CD14-positive monocyte (primary cell): ENCODE measurements around the gene DCLK1. TPM values are rescaled to one million over a fixed set of nuclear protein-coding genes. Genes with fewer than 3 reads are reported as not detected.

Experiments used
- DNase-seq, 3 donors: peaks; one replicate each; pipeline ENCODE4 v3.0.0-alpha.2; 2011 to 2022
- H2AFZ ChIP-seq: 2 replicates; pipeline ENCODE4 v1.6.0; 2012; ENCODE audit warnings: mild to moderate bottlenecking, low read depth, low read length, inconsistent platforms; ENCODE audit not compliant: insufficient read depth, poor library complexity, severe bottlenecking
- H3K27ac ChIP-seq, 2 donors: 1 replicate in 1 of 2; 2 replicates in 1 of 2; pipeline ENCODE4 v1.5.1; 2012 to 2013; ENCODE audit warnings: low read length in 2 of 2, control low read depth in 1 of 2, inconsistent platforms in 1 of 2, low read depth in 1 of 2, mild to moderate bottlenecking in 1 of 2
- H3K27me3 ChIP-seq, 2 donors: one replicate each; pipeline versions ENCODE4 v1.6.0 to v1.6.1; 2011 to 2013; ENCODE audit warnings: low read length in 2 of 2; ENCODE audit not compliant: control insufficient read depth in 2 of 2, insufficient read depth in 2 of 2
- H3K36me3 ChIP-seq, 2 donors: replicated peaks in 1 of 2; 1 replicate in 1 of 2; 2 replicates in 1 of 2; pipeline versions ENCODE4 v1.5.1 to v1.6.1; 2012 to 2013; ENCODE audit warnings: low read length in 2 of 2, control low read depth in 1 of 2, inconsistent platforms in 1 of 2, mild to moderate bottlenecking in 1 of 2; ENCODE audit not compliant: insufficient read depth in 2 of 2, control insufficient read depth in 1 of 2
- H3K4me1 ChIP-seq, 2 donors: 1 replicate in 1 of 2; 2 replicates in 1 of 2; pipeline versions ENCODE4 v1.5.1 to v1.6.1; 2012 to 2013; ENCODE audit warnings: low read length in 2 of 2, control low read depth in 1 of 2, inconsistent platforms in 1 of 2, mild to moderate bottlenecking in 1 of 2, moderate library complexity in 1 of 2; ENCODE audit not compliant: insufficient read depth in 2 of 2, control insufficient read depth in 1 of 2
- H3K4me2 ChIP-seq: replicated peaks from 2 replicates; pipeline ENCODE3; 2012; ENCODE audit warnings: low read length, moderate library complexity, mild to moderate bottlenecking; ENCODE audit not compliant: poor library complexity, severe bottlenecking; ENCODE audit errors: extremely low read depth
- H3K4me3 ChIP-seq, 3 experiments: fragments of 200-600 bp in 1 of 3; sonication (generic) in 1 of 3; replicated peaks in 1 of 3; 1 replicate in 2 of 3; 2 replicates in 1 of 3; pipeline ENCODE4 v1.5.1; 2011 to 2013; ENCODE audit warnings: low read length in 3 of 3, mild to moderate bottlenecking in 3 of 3, control low read depth in 2 of 3, low read depth in 2 of 3, inconsistent platforms in 1 of 3, moderate library complexity in 1 of 3
- H3K79me2 ChIP-seq: 2 replicates; pipeline ENCODE4 v1.6.0; 2012; ENCODE audit warnings: mild to moderate bottlenecking, control low read depth, inconsistent platforms, low read length, moderate library complexity; ENCODE audit not compliant: insufficient read depth
- H3K9ac ChIP-seq: 2 replicates; pipeline ENCODE4 v1.6.0; 2017; ENCODE audit warnings: low read length, mild to moderate bottlenecking; ENCODE audit not compliant: insufficient read depth, poor library complexity, severe bottlenecking
- H3K9me3 ChIP-seq, 2 donors: replicated peaks in 1 of 2; 1 replicate in 1 of 2; 2 replicates in 1 of 2; pipeline versions ENCODE4 v1.5.1 to v1.6.1; 2012 to 2013; ENCODE audit warnings: low read length in 2 of 2, control low read depth in 1 of 2; ENCODE audit not compliant: control insufficient read depth in 1 of 2, insufficient read depth in 1 of 2
- H4K20me1 ChIP-seq: 2 replicates; pipeline ENCODE4 v1.6.0; 2012; ENCODE audit warnings: mild to moderate bottlenecking, low read length, control low read depth, moderate library complexity; ENCODE audit not compliant: insufficient read depth
- H3K27ac Mint-ChIP-seq, 7 donors: one replicate each; pipeline ENCODE4 v1.8.0; 2020; ENCODE audit warnings: mild to moderate bottlenecking in 7 of 7, mixed read lengths in 7 of 7, moderate library complexity in 6 of 7, inconsistent platforms in 2 of 7
- H3K27me3 Mint-ChIP-seq, 3 donors: one replicate each; pipeline ENCODE4 v1.8.0; 2021 to 2022; ENCODE audit warnings: low read depth in 3 of 3, mild to moderate bottlenecking in 3 of 3, mixed read lengths in 3 of 3, moderate library complexity in 3 of 3, inconsistent platforms in 1 of 3
- H3K36me3 Mint-ChIP-seq, 2 donors: one replicate each; pipeline ENCODE4 v1.8.0; 2020; ENCODE audit warnings: mixed read lengths in 2 of 2, inconsistent platforms in 1 of 2, mild to moderate bottlenecking in 1 of 2
- H3K4me1 Mint-ChIP-seq: one replicate; pipeline ENCODE4 v1.8.0; 2020; ENCODE audit warnings: mild to moderate bottlenecking, mixed read lengths
- H3K4me3 Mint-ChIP-seq, 2 donors: one replicate each; pipeline ENCODE4 v1.8.0; 2020; ENCODE audit warnings: mild to moderate bottlenecking in 2 of 2, mixed read lengths in 2 of 2, moderate library complexity in 1 of 2
- H3K9me3 Mint-ChIP-seq, 7 donors: one replicate each; pipeline ENCODE4 v1.8.0; 2020 to 2022; ENCODE audit warnings: mixed read lengths in 7 of 7, mild to moderate bottlenecking in 6 of 7, moderate library complexity in 6 of 7, inconsistent platforms in 2 of 7
- WGBS: methylation state at CpG from one replicate; pipeline ENCODE4 v1.1.5; 2013; ENCODE audit warnings: missing lambda C conversion rate; ENCODE audit not compliant: insufficient coverage; 5-methylcytosine and 5-hydroxymethylcytosine counted together
- intact Hi-C, 2 donors: fragments of 100-400 bp; cut with micrococcal nuclease; formaldehyde crosslinking; loops; one replicate each; pipeline versions ENCODE4 v1.15.0 to v1.15.1; 2023
- polyA plus RNA-seq, 3 donors: library from polyadenylated mRNA; depleted of rRNA in 1 of 3; unstranded in 2 of 3; stranded (reverse) in 1 of 3; fragments of 300-500 nt in 2 of 3; fragments of >200 nt in 1 of 3; fragmentation: Illumina TruSeq in 2 of 3; gene quantifications; 1 replicate in 2 of 3; 2 replicates in 1 of 3; pipeline ENCODE4 v1.2.3, GENCODE V29; 2012 to 2021
- TF ChIP-seq, protein P1 (sequence below): fragments of 200-600 bp; IDR thresholded peaks from one replicate; pipeline ENCODE4 v1.8.0; 2022; ENCODE audit warnings: antibody characterized with exemption, mild to moderate bottlenecking

DCLK1 gene
- polyA plus RNA-seq, 3 donors, result not detected

DNA sequence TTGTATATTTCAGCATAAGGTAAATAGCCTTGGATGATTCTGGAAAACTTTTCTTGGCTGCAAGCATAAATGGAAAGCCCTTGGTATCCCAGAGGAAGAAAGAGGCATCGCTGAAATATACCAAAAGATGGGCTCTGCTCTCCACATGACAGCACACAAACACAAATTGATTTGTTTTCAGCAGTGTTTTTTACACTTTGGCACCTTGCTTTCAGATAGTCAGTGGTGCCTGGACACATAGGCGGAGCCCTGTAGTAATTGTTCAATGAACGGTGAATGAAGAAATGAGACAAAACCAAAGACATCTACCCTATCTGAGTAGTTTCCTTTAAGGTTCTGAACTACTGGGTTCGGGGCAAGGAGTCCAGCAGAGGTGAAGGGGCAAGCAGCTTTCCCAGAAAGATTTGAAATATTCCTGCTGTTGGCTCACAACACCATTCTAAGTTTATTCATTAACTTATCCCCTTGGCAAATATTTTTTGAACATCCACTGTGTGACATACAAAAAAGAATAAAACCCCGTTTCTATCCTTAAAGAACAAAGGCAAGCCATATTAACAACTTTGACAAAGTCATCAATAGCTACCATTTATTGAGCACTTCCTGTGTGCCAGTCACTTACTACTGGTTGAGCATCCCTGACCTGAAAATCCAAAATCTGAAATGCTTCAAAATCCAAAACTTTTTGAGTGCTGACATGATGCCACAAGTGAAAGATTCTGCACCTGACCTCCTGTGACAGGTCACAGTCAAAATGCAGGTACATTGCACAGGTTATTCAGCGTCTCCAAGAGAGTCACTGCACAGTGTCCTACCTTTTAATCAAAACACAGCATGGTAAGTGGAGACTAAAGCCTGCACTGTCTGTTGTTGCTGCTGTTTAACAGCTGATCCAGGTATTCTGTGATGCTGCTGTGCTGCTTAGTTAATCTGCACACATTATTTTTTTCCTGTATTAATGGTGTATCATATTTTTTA is 238.1 kb downstream of the DCLK1 start:
- Histone ChIP-seq H3K4me2 (no peak overlapping the region), H2AFZ (no peak overlapping the region), H4K20me1 (no peaks in the 10 kb centered on the region), H3K4me1 (no peaks in the 10 kb centered on the region), H3K36me3 (no peaks in the 10 kb centered on the region), H3K79me2 (no peaks in the 10 kb centered on the region), H3K9me3 (no peaks in the 10 kb centered on the region), H3K27me3 (no peaks in the 10 kb centered on the region), H3K4me3 (no peak overlapping the region), H3K9ac (no peak overlapping the region), H3K27ac (no peak overlapping the region)
- 100% methylated on average over 1 of the region's 6 CpGs for WGBS
- H3K4me1 Mint-ChIP-seq, result no peaks in the 10 kb centered on the region
- H3K36me3 Mint-ChIP-seq, result no peaks in the 10 kb centered on the region
- peaks cover 0 to 5% (median 3%) of the 10 kb centered on the region in 7 donors for H3K9me3 Mint-ChIP-seq
- TF ChIP-seq, protein P1, sequence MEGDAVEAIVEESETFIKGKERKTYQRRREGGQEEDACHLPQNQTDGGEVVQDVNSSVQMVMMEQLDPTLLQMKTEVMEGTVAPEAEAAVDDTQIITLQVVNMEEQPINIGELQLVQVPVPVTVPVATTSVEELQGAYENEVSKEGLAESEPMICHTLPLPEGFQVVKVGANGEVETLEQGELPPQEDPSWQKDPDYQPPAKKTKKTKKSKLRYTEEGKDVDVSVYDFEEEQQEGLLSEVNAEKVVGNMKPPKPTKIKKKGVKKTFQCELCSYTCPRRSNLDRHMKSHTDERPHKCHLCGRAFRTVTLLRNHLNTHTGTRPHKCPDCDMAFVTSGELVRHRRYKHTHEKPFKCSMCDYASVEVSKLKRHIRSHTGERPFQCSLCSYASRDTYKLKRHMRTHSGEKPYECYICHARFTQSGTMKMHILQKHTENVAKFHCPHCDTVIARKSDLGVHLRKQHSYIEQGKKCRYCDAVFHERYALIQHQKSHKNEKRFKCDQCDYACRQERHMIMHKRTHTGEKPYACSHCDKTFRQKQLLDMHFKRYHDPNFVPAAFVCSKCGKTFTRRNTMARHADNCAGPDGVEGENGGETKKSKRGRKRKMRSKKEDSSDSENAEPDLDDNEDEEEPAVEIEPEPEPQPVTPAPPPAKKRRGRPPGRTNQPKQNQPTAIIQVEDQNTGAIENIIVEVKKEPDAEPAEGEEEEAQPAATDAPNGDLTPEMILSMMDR, result no peak
- intact Hi-C loops, result no loop called here
- H3K27ac Mint-ChIP-seq, result no peak overlapping the region
- no peak overlapping the region for H3K4me3 Mint-ChIP-seq
- peaks cover 0 to 2% (median 0%) of the 10 kb centered on the region in 3 donors for H3K27me3 Mint-ChIP-seq
- DNase-seq, result no peak

DNA sequence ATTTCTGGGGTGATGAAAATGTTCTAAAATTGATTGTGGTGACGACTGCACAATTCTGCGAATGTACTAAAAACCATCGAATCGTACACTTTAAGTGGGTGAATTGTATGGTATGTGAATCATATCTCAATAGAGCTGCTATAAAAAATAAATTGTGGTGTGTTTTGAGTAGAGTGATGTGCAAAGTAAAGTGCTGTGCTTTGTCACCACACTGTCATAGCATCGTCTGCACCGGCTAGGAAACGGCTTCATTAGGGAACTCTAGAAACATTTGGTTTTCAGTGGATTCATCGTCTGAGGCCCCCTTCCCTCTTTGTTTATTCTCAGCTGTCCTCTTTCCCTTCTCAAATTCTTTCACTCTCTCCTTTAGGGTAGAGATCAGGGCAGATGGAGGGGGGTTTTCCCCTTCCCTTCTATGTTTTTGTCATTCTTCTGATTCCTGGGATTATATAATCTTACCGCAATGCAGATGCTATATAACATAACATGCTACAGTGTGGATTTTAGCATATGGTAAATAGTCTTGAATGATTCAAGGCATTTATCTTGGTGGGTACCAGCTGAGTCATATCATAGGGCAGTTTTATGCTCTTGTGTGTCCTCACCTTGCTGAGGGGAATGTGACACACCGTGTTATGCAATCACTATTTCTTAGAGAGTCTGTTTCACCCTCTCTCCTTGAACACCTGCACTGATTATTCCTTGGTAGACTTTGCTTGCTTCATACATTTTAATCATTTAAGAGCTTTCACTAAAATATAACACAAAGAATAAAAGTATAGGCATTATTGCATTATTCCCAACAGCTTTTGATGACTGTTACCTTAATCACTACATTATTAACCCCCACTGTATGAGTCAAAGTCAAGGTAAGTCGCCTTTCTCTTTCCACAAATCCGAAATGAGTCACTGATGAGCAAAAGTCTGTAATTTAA is 239.4 kb downstream of the DCLK1 start:
- TF ChIP-seq, protein P1, result no peak
- no peak overlapping the region for H3K4me2 ChIP-seq
- H3K9me3 Mint-ChIP-seq, result peaks cover 0 to 5% (median 1%) of the 10 kb centered on the region in 7 donors
- no peaks in the 10 kb centered on the region for H3K36me3 ChIP-seq
- no peak overlapping the region for H3K4me3 ChIP-seq
- no peak overlapping the region for H3K9ac ChIP-seq
- intact Hi-C loops, result no loop called here
- WGBS, result 96% methylated on average over 3 of the region's 12 CpGs
- no peak overlapping the region for H3K27ac Mint-ChIP-seq
- H3K4me1 Mint-ChIP-seq, result no peaks in the 10 kb centered on the region
- H3K27ac ChIP-seq, result no peak overlapping the region
- H3K9me3 ChIP-seq, result no peaks in the 10 kb centered on the region
- no peak overlapping the region for H3K4me3 Mint-ChIP-seq
- peaks cover 0 to 2% (median 0%) of the 10 kb centered on the region in 3 donors for H3K27me3 Mint-ChIP-seq
- H3K4me1 ChIP-seq, result no peaks in the 10 kb centered on the region
- no peaks in the 10 kb centered on the region for H3K27me3 ChIP-seq
- H3K79me2 ChIP-seq, result no peaks in the 10 kb centered on the region
- DNase-seq, result no peak
- no peaks in the 10 kb centered on the region for H3K36me3 Mint-ChIP-seq
- H2AFZ ChIP-seq, result no peak overlapping the region
- H4K20me1 ChIP-seq, result no peaks in the 10 kb centered on the region
